GM19035 (cell line): ENCODE data around the gene TGM5.

ENCODE experiments used
- ATAC-seq: cut with Tn5 transposase; IDR thresholded peaks from one replicate; pipeline ENCODE4 v1.9.1; 2021; ENCODE audit not compliant: unreplicated experiment

The TGM5 gene

GRCh38 chr15:43196760-43197548 is 69.8 kb downstream of the TGM5 start:
- no peak for ATAC-seq

GRCh38 chr15:43194795-43195194 is 71.9 kb downstream of the TGM5 start:
- no peak for ATAC-seq

- ATAC-seq: no peak
These were observed 73.0 kb downstream of the TGM5 start for GRCh38 chr15:43193710-43194109.

GRCh38 chr15:43190178-43190577 is 76.5 kb downstream of the TGM5 start:
- no peak for ATAC-seq

GRCh38 chr15:43189296-43189695 is 77.4 kb downstream of the TGM5 start:
- no peak for ATAC-seq

- no peak for ATAC-seq
These were observed 79.1 kb downstream of the TGM5 start for GRCh38 chr15:43187544-43188155.

GRCh38 chr15:43186003-43186353 is 80.8 kb downstream of the TGM5 start:
- no peak for ATAC-seq

GRCh38 chr15:43185157-43186002 is 81.3 kb downstream of the TGM5 start, which contains the start of gene CCNDBP1:
CCNDBP1 (plus strand) TSS chr15:43185403; CDS start chr15:43185499, 96 bp downstream.
- ATAC-seq: peak; percentile 93

GRCh38 chr15:43184407-43185124 is 82.2 kb downstream of the TGM5 start:
- ATAC-seq: no peak

GRCh38 chr15:43183270-43183669 is 83.5 kb downstream of the TGM5 start:
- no peak for ATAC-seq
